ENCODE measurements around the gene CDC42SE2.
"Not testable (repeated sequence)": the region's sequence is repeated elsewhere in the genome, so short reads cannot be mapped to it uniquely, and the experiment has no call there.

CDC42SE2 gene

GRCh38 chr5:131323378-131323777 lies 59.5 kb downstream of the CDC42SE2 start:
- no peak overlapping the region for H3K27ac ChIP-seq
- no peak for TF ChIP-seq CTCF (IDR thresholded peaks at IDR 0.05)
- H3K9me3 ChIP-seq (ENCODE audit: control insufficient read depth, low read length), result no peaks in the 10 kb centered on the region
- no peak overlapping the region for H3K4me3 ChIP-seq (ENCODE audit: low read depth, low read length)
- peaks cover 7% of the 10 kb centered on the region for H3K79me2 ChIP-seq
- no peak overlapping the region for H3K9ac ChIP-seq
- peaks cover under 1% of the 10 kb centered on the region for H3K4me1 ChIP-seq
- H3K36me3 ChIP-seq (ENCODE audit: control insufficient read depth, insufficient read depth, low read length), result no peaks in the 10 kb centered on the region
- H2AFZ ChIP-seq, result no peak overlapping the region
- H3K27me3 ChIP-seq (ENCODE audit: control insufficient read depth, insufficient read depth, low read length), result no peaks in the 10 kb centered on the region
- no peak overlapping the region for H3K4me2 ChIP-seq (ENCODE audit: low read length)

GRCh38 chr5:131324303-131324702 lies 60.5 kb downstream of the CDC42SE2 start:
- Histone ChIP-seq H2AFZ (no peak overlapping the region), H3K4me1 (peaks cover 5% of the 10 kb centered on the region), H3K27ac (no peak overlapping the region), H3K27me3 (ENCODE audit: control insufficient read depth, insufficient read depth, low read length) (no peaks in the 10 kb centered on the region), H3K4me3 (ENCODE audit: low read depth, low read length) (no peak overlapping the region), H3K79me2 (peaks cover 2% of the 10 kb centered on the region), H3K36me3 (ENCODE audit: control insufficient read depth, insufficient read depth, low read length) (no peaks in the 10 kb centered on the region), H3K9ac (no peak overlapping the region), H3K9me3 (ENCODE audit: control insufficient read depth, low read length) (no peaks in the 10 kb centered on the region), H3K4me2 (ENCODE audit: low read length) (no peak overlapping the region)
- no peak for TF ChIP-seq CTCF (IDR thresholded peaks at IDR 0.05)

- no peak for TF ChIP-seq CTCF (IDR thresholded peaks at IDR 0.05)
- no peak overlapping the region for H3K27ac ChIP-seq
- H3K4me2 ChIP-seq (ENCODE audit: low read length), result no peak overlapping the region
- H3K4me3 ChIP-seq (ENCODE audit: low read depth, low read length), result no peak overlapping the region
- H3K9me3 ChIP-seq (ENCODE audit: control insufficient read depth, low read length), result no peaks in the 10 kb centered on the region
- H3K4me1 ChIP-seq, result peaks cover 5% of the 10 kb centered on the region
- no peak overlapping the region for H2AFZ ChIP-seq
- no peak overlapping the region for H3K9ac ChIP-seq
- H3K79me2 ChIP-seq, result peaks cover 7% of the 10 kb centered on the region
- H3K36me3 ChIP-seq (ENCODE audit: control insufficient read depth, insufficient read depth, low read length), result no peaks in the 10 kb centered on the region
- H3K27me3 ChIP-seq (ENCODE audit: control insufficient read depth, insufficient read depth, low read length), result no peaks in the 10 kb centered on the region
Measured at GRCh38 chr5:131328536-131329285, 64.9 kb downstream of the CDC42SE2 start.

- peaks cover 5% of the 10 kb centered on the region for H3K79me2 ChIP-seq
- no peaks in the 10 kb centered on the region for H3K9me3 ChIP-seq (ENCODE audit: control insufficient read depth, low read length)
- no peak overlapping the region for H2AFZ ChIP-seq
- no peak overlapping the region for H3K27ac ChIP-seq
- H3K4me1 ChIP-seq, result peaks cover 5% of the 10 kb centered on the region
- no peak overlapping the region for H3K9ac ChIP-seq
- H3K27me3 ChIP-seq (ENCODE audit: control insufficient read depth, insufficient read depth, low read length), result no peaks in the 10 kb centered on the region
- H3K36me3 ChIP-seq (ENCODE audit: control insufficient read depth, insufficient read depth, low read length), result no peaks in the 10 kb centered on the region
- H3K4me3 ChIP-seq (ENCODE audit: low read depth, low read length), result no peak overlapping the region
- no peak overlapping the region for H3K4me2 ChIP-seq (ENCODE audit: low read length)
- TF ChIP-seq CTCF (IDR thresholded peaks at IDR 0.05), result no peak
Measured at GRCh38 chr5:131329286-131329560, 65.4 kb downstream of the CDC42SE2 start.

- no peak for TF ChIP-seq CTCF (IDR thresholded peaks at IDR 0.05)
- no peak overlapping the region for H3K27ac ChIP-seq
- H3K4me2 ChIP-seq (ENCODE audit: low read length), result no peak overlapping the region
- no peaks in the 10 kb centered on the region for H3K27me3 ChIP-seq (ENCODE audit: control insufficient read depth, insufficient read depth, low read length)
- no peak overlapping the region for H3K9ac ChIP-seq
- peaks cover 5% of the 10 kb centered on the region for H3K4me1 ChIP-seq
- no peaks in the 10 kb centered on the region for H3K9me3 ChIP-seq (ENCODE audit: control insufficient read depth, low read length)
- H3K4me3 ChIP-seq (ENCODE audit: low read depth, low read length), result no peak overlapping the region
- H3K79me2 ChIP-seq, result peaks cover 5% of the 10 kb centered on the region
- H3K36me3 ChIP-seq (ENCODE audit: control insufficient read depth, insufficient read depth, low read length), result no peaks in the 10 kb centered on the region
- H2AFZ ChIP-seq, result no peak overlapping the region
Measured at GRCh38 chr5:131330031-131330430, 66.2 kb downstream of the CDC42SE2 start.

GRCh38 chr5:131335756-131336155 lies 71.9 kb downstream of the CDC42SE2 start:
- not testable (repeated sequence) for H3K4me1 ChIP-seq; H3K36me3 ChIP-seq (ENCODE audit: control insufficient read depth, insufficient read depth, low read length); H3K27me3 ChIP-seq (ENCODE audit: control insufficient read depth, insufficient read depth, low read length); H3K4me3 ChIP-seq (ENCODE audit: low read depth, low read length); H3K9ac ChIP-seq; H3K4me2 ChIP-seq (ENCODE audit: low read length); H2AFZ ChIP-seq; H3K27ac ChIP-seq; H3K9me3 ChIP-seq (ENCODE audit: control insufficient read depth, low read length)
- H3K79me2 ChIP-seq, result peaks cover 20% of the 10 kb centered on the region

GRCh38 chr5:131336801-131337200 lies 72.9 kb downstream of the CDC42SE2 start:
- not testable (repeated sequence) for H3K4me3 ChIP-seq (ENCODE audit: low read depth, low read length); H3K4me1 ChIP-seq; H3K4me2 ChIP-seq (ENCODE audit: low read length); H3K36me3 ChIP-seq (ENCODE audit: control insufficient read depth, insufficient read depth, low read length); H3K9ac ChIP-seq; H3K27me3 ChIP-seq (ENCODE audit: control insufficient read depth, insufficient read depth, low read length); H3K27ac ChIP-seq; H3K9me3 ChIP-seq (ENCODE audit: control insufficient read depth, low read length); H2AFZ ChIP-seq
- H3K79me2 ChIP-seq, result peaks cover 20% of the 10 kb centered on the region
